ENCODE results near the gene GPC3. TPM values are rescaled to one million over a fixed set of nuclear protein-coding genes. Genes with fewer than 3 reads are reported as not detected.

The GPC3 gene
- total RNA-seq, 1 experiment from 2014 or later: not detected

GRCh38 chrX:134013524-134013923, 28.1 kb upstream of the GPC3 start:
- Histone ChIP-seq H3K4me1 (replicated peaks; ENCODE audit: insufficient read depth) (no peaks in the 10 kb centered on the region), H3K4me2 (no peak overlapping the region), H2AFZ (no peak overlapping the region), H3K79me2 (ENCODE audit: low read depth) (no peaks in the 10 kb centered on the region), H3K4me3 (no peak overlapping the region), H3K27ac (no peak overlapping the region), H3K27me3 (ENCODE audit: insufficient read depth, low read depth) (no peaks in the 10 kb centered on the region), H3F3A (ENCODE audit: insufficient read depth, low read depth) (no peaks in the 10 kb centered on the region), H4K20me1 (ENCODE audit: insufficient read depth) (no peaks in the 10 kb centered on the region), H3K36me3 (ENCODE audit: low read depth) (no peaks in the 10 kb centered on the region), H3K9me2 (ENCODE audit: insufficient read depth) (no peaks in the 10 kb centered on the region), H3K9me3 (ENCODE audit: insufficient read depth, low read depth) (no peaks in the 10 kb centered on the region)
- DNase-seq: no peak
- CTCF ChIA-PET: no interaction called here
- no TSS peak for BruUV-seq (replicated peaks)
- TF ChIP-seq, protein P1, sequence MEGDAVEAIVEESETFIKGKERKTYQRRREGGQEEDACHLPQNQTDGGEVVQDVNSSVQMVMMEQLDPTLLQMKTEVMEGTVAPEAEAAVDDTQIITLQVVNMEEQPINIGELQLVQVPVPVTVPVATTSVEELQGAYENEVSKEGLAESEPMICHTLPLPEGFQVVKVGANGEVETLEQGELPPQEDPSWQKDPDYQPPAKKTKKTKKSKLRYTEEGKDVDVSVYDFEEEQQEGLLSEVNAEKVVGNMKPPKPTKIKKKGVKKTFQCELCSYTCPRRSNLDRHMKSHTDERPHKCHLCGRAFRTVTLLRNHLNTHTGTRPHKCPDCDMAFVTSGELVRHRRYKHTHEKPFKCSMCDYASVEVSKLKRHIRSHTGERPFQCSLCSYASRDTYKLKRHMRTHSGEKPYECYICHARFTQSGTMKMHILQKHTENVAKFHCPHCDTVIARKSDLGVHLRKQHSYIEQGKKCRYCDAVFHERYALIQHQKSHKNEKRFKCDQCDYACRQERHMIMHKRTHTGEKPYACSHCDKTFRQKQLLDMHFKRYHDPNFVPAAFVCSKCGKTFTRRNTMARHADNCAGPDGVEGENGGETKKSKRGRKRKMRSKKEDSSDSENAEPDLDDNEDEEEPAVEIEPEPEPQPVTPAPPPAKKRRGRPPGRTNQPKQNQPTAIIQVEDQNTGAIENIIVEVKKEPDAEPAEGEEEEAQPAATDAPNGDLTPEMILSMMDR (conservative IDR thresholded peaks at IDR 0.05): no peak
- TF ChIP-seq EZH2 (IDR thresholded peaks at IDR 0.05; ENCODE audit: low read depth): no peak
- intact Hi-C loops (cut with micrococcal nuclease; ENCODE audit: unreplicated experiment): no loop called here
- POLR2A ChIA-PET (ENCODE audit: unreplicated experiment): no interaction called here

DNA sequence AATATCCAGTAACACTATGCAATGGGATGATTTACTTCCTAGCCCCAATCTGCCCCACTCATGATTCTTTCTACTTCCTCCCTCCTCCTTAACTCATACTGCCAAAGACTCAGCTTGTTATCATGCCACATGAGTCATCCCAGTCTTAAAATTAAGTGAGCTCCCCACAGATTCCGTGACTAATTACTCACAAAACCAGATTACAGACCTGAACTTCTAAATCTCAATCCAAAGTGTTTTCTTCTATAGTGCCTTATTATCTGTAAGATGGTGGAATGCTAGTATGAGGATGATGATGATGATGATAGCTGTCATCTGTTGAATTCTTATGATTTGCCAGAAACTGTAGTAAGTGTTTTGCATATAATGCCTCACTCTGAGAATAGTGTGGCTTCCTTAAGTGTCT, 27.7 kb upstream of the GPC3 start:
- H3K79me2 ChIP-seq (ENCODE audit: low read depth): no peaks in the 10 kb centered on the region
- no peaks in the 10 kb centered on the region for H3K36me3 ChIP-seq (ENCODE audit: low read depth)
- POLR2A ChIA-PET (ENCODE audit: unreplicated experiment): no interaction called here
- H3F3A ChIP-seq (ENCODE audit: insufficient read depth, low read depth): no peaks in the 10 kb centered on the region
- no peak overlapping the region for H2AFZ ChIP-seq
- no peaks in the 10 kb centered on the region for H3K9me2 ChIP-seq (ENCODE audit: insufficient read depth)
- H3K4me2 ChIP-seq: no peak overlapping the region
- H3K27me3 ChIP-seq (ENCODE audit: insufficient read depth, low read depth): no peaks in the 10 kb centered on the region
- no peaks in the 10 kb centered on the region for H3K9me3 ChIP-seq (ENCODE audit: insufficient read depth, low read depth)
- H3K27ac ChIP-seq: no peak overlapping the region
- intact Hi-C loops (cut with micrococcal nuclease; ENCODE audit: unreplicated experiment): no loop called here
- TF ChIP-seq, protein P1 (conservative IDR thresholded peaks at IDR 0.05): no peak
- CTCF ChIA-PET: no interaction called here
- no peak for DNase-seq
- no TSS peak for BruUV-seq (replicated peaks)
- no peak overlapping the region for H3K4me3 ChIP-seq
- no peaks in the 10 kb centered on the region for H4K20me1 ChIP-seq (ENCODE audit: insufficient read depth)
- H3K4me1 ChIP-seq (replicated peaks; ENCODE audit: insufficient read depth): no peaks in the 10 kb centered on the region

GRCh38 chrX:134010690-134011089, 25.3 kb upstream of the GPC3 start:
- Histone ChIP-seq H2AFZ (no peak overlapping the region), H3K79me2 (ENCODE audit: low read depth) (no peaks in the 10 kb centered on the region), H3K9me2 (ENCODE audit: insufficient read depth) (no peaks in the 10 kb centered on the region), H3K4me2 (no peak overlapping the region), H3K9me3 (ENCODE audit: insufficient read depth, low read depth) (no peaks in the 10 kb centered on the region), H3K4me3 (no peak overlapping the region), H3F3A (ENCODE audit: insufficient read depth, low read depth) (no peaks in the 10 kb centered on the region), H3K36me3 (ENCODE audit: low read depth) (no peaks in the 10 kb centered on the region), H3K4me1 (replicated peaks; ENCODE audit: insufficient read depth) (no peaks in the 10 kb centered on the region), H3K27ac (no peak overlapping the region), H4K20me1 (ENCODE audit: insufficient read depth) (no peaks in the 10 kb centered on the region), H3K27me3 (ENCODE audit: insufficient read depth, low read depth) (no peaks in the 10 kb centered on the region)
- DNase-seq: no peak
- ChIA-PET POLR2A (ENCODE audit: unreplicated experiment) (no interaction called here), CTCF (no interaction called here)
- BruUV-seq (replicated peaks): no TSS peak
- intact Hi-C loops (cut with micrococcal nuclease; ENCODE audit: unreplicated experiment): no loop called here
- TF ChIP-seq EZH2 (IDR thresholded peaks at IDR 0.05; ENCODE audit: low read depth): no peak
- TF ChIP-seq, protein P1 (conservative IDR thresholded peaks at IDR 0.05): no peak
